ENCODE results near the gene IPPK. TPM values are rescaled to one million over a fixed set of nuclear protein-coding genes. Genes with fewer than 3 reads are reported as not detected.

IPPK gene
- total RNA-seq, 2 donors from 2014 or later = 8.9 to 13.1 TPM

GRCh38 chr9:92649007-92649406 is 20.9 kb downstream of the IPPK start:
- H3K4me1 ChIP-seq = peaks cover 0 to 20% of the 10 kb centered on the region in 2 donors
- H3K4me3 ChIP-seq = no peak overlapping the region
- no peaks in the 10 kb centered on the region for H3K27me3 ChIP-seq
- no peaks in the 10 kb centered on the region for H3K9me3 ChIP-seq
- peak; percentile 32 for DNase-seq (ENCODE audit: low spot score)
- H3K27ac ChIP-seq = no peak overlapping the region
- TF ChIP-seq CTCF (IDR thresholded peaks at IDR 0.05) = no peak
- H3K36me3 ChIP-seq = peaks cover 58% of the 10 kb centered on the region

GRCh38 chr9:92648474-92648971 is 21.4 kb downstream of the IPPK start:
- peak; percentile 43 for DNase-seq (ENCODE audit: low spot score)
- TF ChIP-seq CTCF (IDR thresholded peaks at IDR 0.05) = no peak
- peaks cover 0 to 16% of the 10 kb centered on the region in 2 donors for H3K4me1 ChIP-seq
- peaks cover 63% of the 10 kb centered on the region for H3K36me3 ChIP-seq
- H3K27ac ChIP-seq = no peak overlapping the region
- no peak overlapping the region for H3K4me3 ChIP-seq
- no peaks in the 10 kb centered on the region for H3K9me3 ChIP-seq
- H3K27me3 ChIP-seq = no peaks in the 10 kb centered on the region

GRCh38 chr9:92647671-92648473 is 22.1 kb downstream of the IPPK start:
- Histone ChIP-seq H3K36me3 (peaks cover 69% of the 10 kb centered on the region), H3K27ac (no peak overlapping the region), H3K9me3 (no peaks in the 10 kb centered on the region), H3K4me3 (no peak overlapping the region), H3K27me3 (no peaks in the 10 kb centered on the region), H3K4me1 (peaks cover 0 to 16% of the 10 kb centered on the region in 2 donors)
- no peak for TF ChIP-seq CTCF (IDR thresholded peaks at IDR 0.05)
- DNase-seq (ENCODE audit: low spot score) = peak; percentile 52

- TF ChIP-seq CTCF (IDR thresholded peaks at IDR 0.05) = no peak
- peak; percentile 32 for DNase-seq (ENCODE audit: low spot score)
- H3K36me3 ChIP-seq = peaks cover 93% of the 10 kb centered on the region
These were observed 24.9 kb downstream of the IPPK start for GRCh38 chr9:92645041-92645440.

GRCh38 chr9:92644278-92644677 is 25.7 kb downstream of the IPPK start:
- Histone ChIP-seq H3K4me1 (peaks cover 0 to 6% of the 10 kb centered on the region in 2 donors), H3K27me3 (no peaks in the 10 kb centered on the region), H3K36me3 (peaks cover 97% of the 10 kb centered on the region), H3K9me3 (no peaks in the 10 kb centered on the region), H3K4me3 (no peak overlapping the region), H3K27ac (no peak overlapping the region)
- no peak for TF ChIP-seq CTCF (IDR thresholded peaks at IDR 0.05)
- no peak for DNase-seq (ENCODE audit: low spot score)

More at GRCh38 chr9:92645041-92645440, 24.9 kb downstream of the IPPK start:
- no peaks in the 10 kb centered on the region for H3K27me3 ChIP-seq
- peaks cover 0 to 6% of the 10 kb centered on the region in 2 donors for H3K4me1 ChIP-seq
- no peaks in the 10 kb centered on the region for H3K9me3 ChIP-seq
- no peak overlapping the region for H3K4me3 ChIP-seq
- no peak overlapping the region for H3K27ac ChIP-seq
